Astrocyte (in vitro differentiated cells and primary cell): ENCODE results near the gene FTO.

ENCODE experiments used
- CTCF ChIP-seq: IDR thresholded peaks from 2 replicates; pipeline ENCODE4 v1.5.1; 2011; ENCODE audit warnings: low read depth, mild to moderate bottlenecking, inconsistent platforms, low read length, moderate library complexity; ENCODE audit not compliant: insufficient read depth
- EZH2 ChIP-seq: IDR thresholded peaks from 2 replicates; pipeline ENCODE4 v1.6.1; 2012; ENCODE audit warnings: mild to moderate bottlenecking, low read length, inconsistent platforms; ENCODE audit not compliant: insufficient read depth

DNA sequence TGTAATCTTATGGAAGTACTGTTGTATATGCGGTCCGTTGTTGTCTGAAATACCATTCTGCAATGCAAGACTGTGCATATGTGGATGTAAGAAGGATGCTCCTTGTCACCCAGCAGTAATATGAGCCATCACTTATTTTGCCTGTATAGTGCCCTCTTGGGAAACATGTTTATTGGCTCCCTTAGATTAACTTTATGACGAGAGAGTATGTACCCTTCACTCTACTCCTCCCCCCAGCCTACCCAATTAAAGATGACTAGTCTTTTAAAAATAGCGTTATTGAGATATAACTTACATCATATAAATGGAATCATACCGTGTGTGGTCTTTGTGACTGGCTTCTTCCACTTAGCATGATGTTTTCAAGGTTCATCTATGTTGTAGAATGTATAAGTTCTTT, 33.6 kb downstream of the FTO start:
- TF ChIP-seq CTCF: no peak
- no peak for TF ChIP-seq EZH2
